NT2/D1 (cell line): ENCODE measurements around the gene BCHE.

Experiments used
- DNase-seq: peaks from one replicate; pipeline ENCODE4 v3.0.0-alpha.2; 2011; ENCODE audit warnings: low read depth, low spot score
- H3K27me3 ChIP-seq: 2 replicates; pipeline ENCODE4 v1.6.0; 2011; ENCODE audit warnings: mild to moderate bottlenecking; ENCODE audit not compliant: insufficient read length, insufficient read depth
- H3K36me3 ChIP-seq: 2 replicates; pipeline ENCODE4 v1.6.1; 2011; ENCODE audit warnings: mild to moderate bottlenecking, low read length, mixed read lengths; ENCODE audit not compliant: insufficient read depth, insufficient read length
- H3K4me1 ChIP-seq: 2 replicates; pipeline ENCODE4 v1.5.1; 2011; ENCODE audit not compliant: insufficient read depth, insufficient read length
- H3K4me3 ChIP-seq: 2 replicates; pipeline ENCODE4 v1.5.1; 2011; ENCODE audit warnings: low read depth; ENCODE audit not compliant: insufficient read length
- H3K9ac ChIP-seq: 2 replicates; pipeline ENCODE4 v1.6.0; 2011; ENCODE audit warnings: low read depth; ENCODE audit not compliant: insufficient read length
- H3K9me3 ChIP-seq: 2 replicates; pipeline ENCODE4 v1.5.1; 2011; ENCODE audit warnings: mild to moderate bottlenecking, low read length; ENCODE audit not compliant: insufficient read depth
- SUZ12 ChIP-seq: IDR thresholded peaks from 2 replicates; pipeline ENCODE4 v1.6.1; 2011; ENCODE audit not compliant: insufficient read length, insufficient read depth; ENCODE audit errors: extremely low read depth
- YY1 ChIP-seq: IDR thresholded peaks from 2 replicates; pipeline ENCODE4 v1.6.1; 2011; ENCODE audit not compliant: insufficient read length, insufficient read depth
- ZNF274 ChIP-seq: IDR thresholded peaks from 2 replicates; pipeline ENCODE4 v1.6.1; 2011; ENCODE audit warnings: mild to moderate bottlenecking, low read depth, low read length

Gene BCHE

DNA sequence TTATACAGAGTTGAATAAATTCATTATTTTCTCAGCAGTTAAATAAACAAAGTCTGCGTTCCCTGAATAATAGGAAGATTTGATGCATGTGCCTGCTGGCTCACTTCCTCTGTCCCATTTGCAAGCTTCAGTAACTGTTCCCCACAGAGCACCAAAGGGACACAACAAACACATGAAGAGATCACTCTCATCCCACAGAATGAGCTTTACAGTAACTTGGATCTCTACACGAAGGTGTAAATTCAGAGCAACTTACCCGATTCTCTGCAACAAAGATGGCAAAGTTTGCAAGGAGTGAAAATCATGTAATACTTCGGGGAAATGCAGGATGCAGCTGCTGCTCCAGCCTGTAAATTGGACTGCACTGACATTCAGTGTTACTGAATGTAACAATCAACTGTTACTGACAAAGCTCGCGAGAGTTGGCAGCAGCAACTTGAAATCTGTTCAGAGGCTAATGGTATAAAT is at the start of gene BCHE:
Gene BCHE (minus strand): TSS at position 366 of the 468 bp plus-strand sequence. CDS start 6,390 bp downstream, outside the sequence.
- H3K4me3 ChIP-seq: no peak within 1 kb of the TSS
- no peaks in the 10 kb centered on the region for H3K4me1 ChIP-seq
- no peaks in the 10 kb centered on the region for H3K36me3 ChIP-seq
- DNase-seq: peak; percentile 13
- no peaks in the 10 kb centered on the region for H3K9me3 ChIP-seq
- TF ChIP-seq SUZ12 (no peak), ZNF274 (no peak), YY1 (no peak)
- H3K27me3 ChIP-seq: no peaks in the 10 kb centered on the region
- H3K9ac ChIP-seq: no peak within 1 kb of the TSS

DNA sequence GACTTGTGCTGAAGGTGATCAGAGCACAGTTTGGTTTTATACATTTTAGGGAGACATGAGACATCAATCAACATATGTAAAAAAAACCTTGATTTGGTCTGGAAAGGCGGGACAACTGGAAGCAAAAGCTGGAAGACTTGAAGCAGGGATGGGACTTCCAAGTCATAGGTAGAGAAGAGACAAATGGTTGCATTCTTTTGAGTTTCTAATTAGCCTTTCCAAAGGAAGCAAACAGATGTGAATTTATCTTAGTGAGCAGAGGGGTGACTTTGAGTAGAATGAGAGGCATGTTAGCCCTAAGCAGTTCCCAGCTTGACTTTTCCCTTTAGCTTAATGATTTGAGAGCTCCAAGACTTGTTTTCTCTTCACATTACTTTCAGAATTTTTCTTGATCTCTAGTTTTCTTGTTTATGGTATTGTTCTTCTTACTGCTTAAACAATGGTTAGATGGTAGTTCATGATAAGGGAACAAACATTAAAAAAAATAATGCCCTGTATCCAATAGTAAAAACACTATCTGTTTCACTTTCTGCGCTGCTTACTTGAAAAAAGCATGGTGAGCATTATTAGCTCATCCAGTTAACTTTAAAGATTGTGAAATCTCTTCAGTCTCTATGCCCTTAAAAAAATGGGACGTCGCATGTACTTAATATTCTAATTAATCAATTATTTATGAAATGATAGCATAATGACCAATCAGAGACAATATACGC is 48.5 kb upstream of the BCHE start:
- DNase-seq: no peak
- H3K27me3 ChIP-seq: no peaks in the 10 kb centered on the region
- no peaks in the 10 kb centered on the region for H3K9me3 ChIP-seq
- no peaks in the 10 kb centered on the region for H3K4me1 ChIP-seq
- no peak overlapping the region for H3K9ac ChIP-seq
- no peaks in the 10 kb centered on the region for H3K36me3 ChIP-seq
- no peak for TF ChIP-seq YY1
- TF ChIP-seq ZNF274: no peak
- no peak for TF ChIP-seq SUZ12
- no peak overlapping the region for H3K4me3 ChIP-seq

DNA sequence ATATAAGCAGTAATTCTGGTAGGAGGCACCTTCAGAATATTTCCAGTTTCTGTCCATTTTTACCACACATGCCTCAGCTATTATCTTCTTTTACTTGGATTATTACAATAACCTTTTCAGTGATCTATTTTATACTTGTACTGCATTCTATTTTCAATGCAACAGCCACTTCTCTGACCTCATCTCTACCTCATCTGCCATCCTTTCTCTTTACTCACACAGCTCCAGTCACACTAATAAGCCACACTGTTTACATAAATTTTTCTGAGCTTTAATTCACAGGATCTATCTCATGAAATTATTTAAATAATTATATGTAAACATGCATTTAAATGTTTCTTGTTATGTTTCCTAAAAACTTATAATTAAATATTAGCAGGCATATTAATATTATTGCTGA is 47.3 kb upstream of the BCHE start:
- H3K36me3 ChIP-seq: no peaks in the 10 kb centered on the region

DNA sequence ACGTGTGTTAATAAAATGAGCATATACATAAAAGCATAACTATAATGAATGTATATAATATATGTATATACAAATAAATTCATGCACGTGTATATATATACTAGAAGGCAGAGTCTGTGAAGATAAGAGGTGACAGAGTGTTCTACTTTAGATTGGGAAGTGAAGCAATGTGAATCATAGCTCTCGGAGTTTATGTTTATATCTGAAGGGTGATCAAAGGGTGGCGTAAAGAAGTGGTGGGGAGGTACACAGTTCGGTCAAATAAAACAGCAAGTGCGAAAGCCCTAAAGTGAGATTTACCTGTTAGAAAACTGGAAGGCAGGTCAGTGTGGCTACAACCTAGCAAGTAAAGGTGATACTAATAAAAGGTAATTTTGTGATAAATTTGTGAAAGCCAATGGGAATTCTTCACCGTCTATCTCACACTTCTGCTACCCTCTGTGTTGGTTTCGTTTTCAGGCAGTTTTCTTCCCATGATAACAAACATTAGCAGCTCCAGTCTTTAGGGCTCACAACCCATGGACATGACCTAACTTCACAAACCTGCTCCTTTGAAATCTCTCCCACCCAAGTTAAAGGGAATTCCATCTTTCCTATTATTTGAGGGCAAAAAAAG is 46.7 kb upstream of the BCHE start:
- no peaks in the 10 kb centered on the region for H3K4me1 ChIP-seq
- no peaks in the 10 kb centered on the region for H3K36me3 ChIP-seq
- H3K4me3 ChIP-seq: no peak overlapping the region
- TF ChIP-seq YY1: no peak
- no peak for TF ChIP-seq ZNF274
- no peak for TF ChIP-seq SUZ12
- H3K9me3 ChIP-seq: no peaks in the 10 kb centered on the region
- no peak for DNase-seq
- H3K27me3 ChIP-seq: no peaks in the 10 kb centered on the region
- H3K9ac ChIP-seq: no peak overlapping the region

More for the DNA sequence above, 47.3 kb upstream of the BCHE start:
- Histone ChIP-seq H3K4me1 (no peaks in the 10 kb centered on the region), H3K4me3 (no peak overlapping the region), H3K27me3 (no peaks in the 10 kb centered on the region), H3K9me3 (no peaks in the 10 kb centered on the region), H3K9ac (no peak overlapping the region)
- no peak for DNase-seq
- TF ChIP-seq SUZ12 (no peak), ZNF274 (no peak)

DNA sequence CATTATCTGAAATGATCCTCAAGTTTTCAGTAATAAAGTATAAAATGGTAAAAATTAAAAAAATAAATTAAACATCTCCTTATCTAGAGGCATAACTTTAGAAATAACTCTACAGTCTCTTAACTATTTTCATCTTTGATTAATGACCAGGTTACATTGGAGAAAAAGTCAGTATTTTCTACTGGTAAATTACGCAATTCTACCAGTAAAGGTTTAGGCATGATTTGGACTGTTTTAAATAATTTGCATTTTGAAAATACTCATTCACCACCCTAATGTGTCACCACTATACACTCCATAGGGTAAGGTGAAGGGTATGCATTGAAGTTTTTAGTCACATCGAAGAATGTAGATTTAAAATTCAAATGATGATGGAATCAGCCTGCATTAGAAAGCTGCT is 45.9 kb upstream of the BCHE start:
- no peak for DNase-seq
- H3K9me3 ChIP-seq: no peaks in the 10 kb centered on the region
- TF ChIP-seq ZNF274 (no peak), SUZ12 (no peak), YY1 (no peak)
- H3K27me3 ChIP-seq: no peaks in the 10 kb centered on the region
- no peak overlapping the region for H3K9ac ChIP-seq
- no peaks in the 10 kb centered on the region for H3K4me1 ChIP-seq
- no peak overlapping the region for H3K4me3 ChIP-seq
- no peaks in the 10 kb centered on the region for H3K36me3 ChIP-seq

DNA sequence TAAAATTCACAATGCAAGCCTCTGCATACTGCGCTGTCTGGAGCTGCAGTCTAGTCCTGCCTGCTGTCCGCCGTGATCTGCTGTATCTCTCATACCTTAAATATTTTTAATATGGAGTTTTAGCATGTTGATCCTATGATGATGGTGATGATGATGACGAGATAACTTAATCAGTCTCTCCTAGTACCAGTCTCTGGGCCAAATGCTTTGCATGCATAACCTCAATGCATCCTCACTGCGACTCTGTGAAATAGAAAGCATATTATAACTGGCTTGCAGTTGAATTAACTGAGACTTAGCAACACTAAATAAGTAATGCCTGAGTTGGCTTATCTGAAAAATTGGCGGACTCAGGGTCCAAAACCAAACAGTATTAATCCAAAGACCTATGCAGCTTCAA is 38.4 kb upstream of the BCHE start:
- no peak for TF ChIP-seq YY1
- TF ChIP-seq ZNF274: no peak
- TF ChIP-seq SUZ12: no peak
- no peaks in the 10 kb centered on the region for H3K4me1 ChIP-seq
- H3K27me3 ChIP-seq: no peaks in the 10 kb centered on the region
- no peak overlapping the region for H3K9ac ChIP-seq
- no peak for DNase-seq
- no peak overlapping the region for H3K4me3 ChIP-seq
- peaks cover 5% of the 10 kb centered on the region; the same call in 1 of the 2 replicates for H3K9me3 ChIP-seq
- H3K36me3 ChIP-seq: no peaks in the 10 kb centered on the region

DNA sequence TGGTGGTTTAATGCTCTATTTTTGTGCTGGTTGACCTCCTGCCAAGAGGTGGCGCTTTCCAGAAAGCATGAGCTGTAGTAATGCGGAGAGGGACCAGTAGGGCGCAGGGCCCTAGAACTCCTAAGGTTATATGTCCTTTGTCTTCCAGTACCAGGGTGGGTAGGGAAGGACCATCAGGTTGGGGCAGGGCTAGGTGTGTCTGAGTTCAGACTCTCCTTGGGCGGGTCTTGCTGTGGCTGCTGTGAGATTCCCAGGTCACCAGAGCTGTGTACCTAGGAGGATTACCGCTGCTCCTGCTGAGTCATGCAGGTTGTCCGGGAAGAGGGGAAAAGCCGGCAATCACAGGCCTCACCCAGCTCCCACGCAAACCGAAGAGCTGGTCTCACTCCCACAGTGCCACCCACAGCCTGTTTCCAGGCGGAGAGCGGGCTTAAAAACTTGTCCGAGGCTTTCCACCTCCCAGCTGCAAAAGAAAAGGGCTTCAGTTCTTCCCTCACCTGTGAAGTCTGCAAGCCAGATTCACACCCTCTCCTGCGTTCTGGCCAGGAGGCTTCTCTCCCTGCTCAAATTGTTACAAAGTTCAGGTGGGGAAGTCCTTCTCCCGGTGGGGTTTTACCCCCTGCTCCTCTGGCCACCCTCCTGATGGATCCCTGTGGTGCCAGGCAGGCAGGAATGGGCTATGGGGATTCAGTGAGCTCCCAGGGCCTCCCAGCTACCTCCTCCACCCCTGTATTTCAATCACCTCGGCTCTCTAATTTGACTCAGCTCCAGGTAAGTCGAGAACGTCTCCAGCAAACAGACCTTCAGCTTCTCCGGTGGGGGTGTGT is 37.7 kb upstream of the BCHE start:
- no peaks in the 10 kb centered on the region for H3K4me1 ChIP-seq
- no peak overlapping the region for H3K9ac ChIP-seq
- peaks cover 5% of the 10 kb centered on the region; the same call in 1 of the 2 replicates for H3K9me3 ChIP-seq
- no peaks in the 10 kb centered on the region for H3K27me3 ChIP-seq
- H3K4me3 ChIP-seq: no peak overlapping the region
- no peak for TF ChIP-seq ZNF274
- TF ChIP-seq YY1: no peak
- no peak for TF ChIP-seq SUZ12
- H3K36me3 ChIP-seq: no peaks in the 10 kb centered on the region
- DNase-seq: no peak
